Colonic mucosa (tissue), 4 donors: ENCODE data around the gene GTPBP6. TPM values are rescaled to one million over a fixed set of nuclear protein-coding genes. Genes with fewer than 3 reads are reported as not detected.

Experiments
- DNase-seq: peaks from one replicate; pipeline ENCODE4 v3.0.0-alpha.2; 2020
- H3K27ac ChIP-seq: fragments of 200-600 bp; one replicate; pipeline ENCODE4 v1.8.0; 2021
- H3K27me3 ChIP-seq: fragments of 200-600 bp; one replicate; pipeline ENCODE4 v1.8.0; 2021
- H3K36me3 ChIP-seq: fragments of 200-600 bp; one replicate; pipeline ENCODE4 v1.8.0; 2021
- H3K4me1 ChIP-seq: fragments of 200-600 bp; one replicate; pipeline ENCODE4 v1.8.0; 2021; ENCODE audit warnings: mild to moderate bottlenecking
- H3K4me3 ChIP-seq: fragments of 200-600 bp; one replicate; pipeline ENCODE4 v1.8.0; 2021
- H3K9ac ChIP-seq, 2 donors: one replicate each; pipeline ENCODE4 v1.7.0; 2013; ENCODE audit warnings: control low read depth in 2 of 2, low read depth in 2 of 2, low read length in 2 of 2
- H3K9me3 ChIP-seq: fragments of 200-600 bp; one replicate; pipeline ENCODE4 v1.8.0; 2021
- CTCF ChIP-seq: fragments of 200-600 bp; IDR thresholded peaks from one replicate; pipeline ENCODE4 v1.8.0; 2022; ENCODE audit warnings: antibody characterized with exemption, mild to moderate bottlenecking
- intact Hi-C: fragments of 100-400 bp; cut with DNase I; formaldehyde crosslinking; loops from one replicate; pipeline ENCODE4 v1.14.1; 2022
- total RNA-seq, 2 donors: library from RNA; stranded (reverse); fragmentation: NEBNext Ultra II Directional in 1 of 2; extraction: Animal tissue kit (Norgen Biotek cat#: 25700) in 1 of 2; gene quantifications; one replicate each; pipeline ENCODE4 v1.2.1, GENCODE V29; 2021
- donor health status: healthy.
- donor health status: DM: no; HTN: no; CAD: no.
- donor health status: DM: no; HTN: no; CAD: no.

The GTPBP6 gene
- total RNA-seq, 2 donors from 2014 or later = 44.4 to 81.1 TPM

- DNase-seq = no peak
- no peaks in the 10 kb centered on the region for H3K9me3 ChIP-seq
- no peak overlapping the region for H3K9ac ChIP-seq
- no peak for TF ChIP-seq CTCF
- no peaks in the 10 kb centered on the region for H3K4me1 ChIP-seq
- no peaks in the 10 kb centered on the region for H3K36me3 ChIP-seq
- H3K4me3 ChIP-seq = no peak overlapping the region
- intact Hi-C loops = no loop called here
- H3K27me3 ChIP-seq = no peaks in the 10 kb centered on the region
- H3K27ac ChIP-seq = no peak overlapping the region
Observed at GRCh38 chrX:362351-362750, 43.8 kb upstream of the GTPBP6 start.

GRCh38 chrX:361231-362145, 42.9 kb upstream of the GTPBP6 start:
- Histone ChIP-seq H3K36me3 (no peaks in the 10 kb centered on the region), H3K4me1 (no peaks in the 10 kb centered on the region), H3K27ac (no peak overlapping the region), H3K9ac (no peak overlapping the region), H3K4me3 (no peak overlapping the region), H3K9me3 (no peaks in the 10 kb centered on the region), H3K27me3 (no peaks in the 10 kb centered on the region)
- no peak for DNase-seq
- intact Hi-C loops = no loop called here
- TF ChIP-seq CTCF = no peak

- H3K27me3 ChIP-seq = no peaks in the 10 kb centered on the region
- no peak overlapping the region for H3K27ac ChIP-seq
- H3K9me3 ChIP-seq = no peaks in the 10 kb centered on the region
- intact Hi-C loops = no loop called here
- H3K4me1 ChIP-seq = no peaks in the 10 kb centered on the region
- H3K36me3 ChIP-seq = no peaks in the 10 kb centered on the region
- TF ChIP-seq CTCF = no peak
- DNase-seq = no peak
- no peak overlapping the region for H3K9ac ChIP-seq
- no peak overlapping the region for H3K4me3 ChIP-seq
Observed at GRCh38 chrX:360496-361150, 42.0 kb upstream of the GTPBP6 start.

- intact Hi-C loops = no loop called here
- no peaks in the 10 kb centered on the region for H3K9me3 ChIP-seq
- no peak for TF ChIP-seq CTCF
- no peak overlapping the region for H3K4me3 ChIP-seq
- no peaks in the 10 kb centered on the region for H3K4me1 ChIP-seq
- DNase-seq = no peak
- no peak overlapping the region for H3K27ac ChIP-seq
- H3K9ac ChIP-seq = no peak overlapping the region
- no peaks in the 10 kb centered on the region for H3K36me3 ChIP-seq
- H3K27me3 ChIP-seq = no peaks in the 10 kb centered on the region
Observed at GRCh38 chrX:358651-359143, 40.1 kb upstream of the GTPBP6 start.

GRCh38 chrX:357693-358471, 39.3 kb upstream of the GTPBP6 start:
- Histone ChIP-seq H3K27ac (no peak overlapping the region), H3K9ac (no peak overlapping the region), H3K27me3 (no peaks in the 10 kb centered on the region), H3K36me3 (no peaks in the 10 kb centered on the region), H3K9me3 (no peaks in the 10 kb centered on the region), H3K4me1 (no peaks in the 10 kb centered on the region), H3K4me3 (no peak overlapping the region)
- DNase-seq = no peak
- TF ChIP-seq CTCF = no peak
- intact Hi-C loops = no loop called here
